AG09319 (cell line): Measurements from ENCODE around the gene TCF20.

Experiments used
- DNase-seq: peaks from one replicate; pipeline ENCODE4 v3.0.0-alpha.2; 2010; ENCODE audit warnings: low read depth; ENCODE audit errors: extremely low read depth
- CTCF ChIP-seq: IDR thresholded peaks from 2 replicates; pipeline ENCODE4 v1.5.1; 2011; ENCODE audit warnings: low read depth, mild to moderate bottlenecking, inconsistent platforms, low read length, moderate library complexity

The TCF20 gene

DNA sequence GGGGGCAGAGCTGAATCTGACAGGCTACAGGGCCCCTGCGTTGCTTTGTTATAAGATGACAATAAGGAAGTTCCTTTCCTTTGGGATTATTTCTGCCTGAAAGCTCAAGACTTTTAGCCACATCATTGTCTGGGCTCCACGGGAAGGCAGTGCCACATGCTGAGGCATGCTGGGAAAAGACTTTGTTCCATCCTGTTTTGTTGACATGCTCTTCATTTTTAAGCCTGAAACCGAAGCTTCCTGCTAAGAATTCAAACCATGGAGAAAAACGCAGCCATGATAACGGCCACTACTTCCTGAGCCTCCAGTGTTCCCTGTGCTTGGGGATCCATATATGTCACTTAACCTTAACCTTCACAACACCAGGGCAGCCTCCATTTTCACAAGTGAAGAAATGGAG lies 5.5 kb upstream of the TCF20 start:
- no peak for TF ChIP-seq CTCF
- DNase-seq: no peak

DNA sequence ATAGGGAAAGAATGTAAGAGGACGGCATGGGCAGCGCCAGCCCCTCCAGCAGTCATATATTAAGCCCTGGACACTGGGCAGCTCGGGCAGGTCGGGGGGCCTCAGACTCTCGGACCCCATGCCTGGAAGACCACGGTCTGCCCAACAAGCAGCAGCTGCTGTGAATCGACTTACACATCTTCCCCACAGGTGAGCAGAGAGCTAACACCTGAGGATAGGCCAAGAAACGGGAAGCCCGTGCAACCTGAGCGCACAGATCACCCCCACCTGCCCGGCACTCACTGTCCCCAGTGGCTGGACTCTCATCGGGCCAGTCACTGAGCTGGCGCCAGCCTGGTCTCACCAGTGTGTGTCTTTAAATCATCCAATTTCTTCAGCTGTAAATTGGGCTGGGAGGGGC lies 4.7 kb upstream of the TCF20 start:
- no peak for DNase-seq
- no peak for TF ChIP-seq CTCF

DNA sequence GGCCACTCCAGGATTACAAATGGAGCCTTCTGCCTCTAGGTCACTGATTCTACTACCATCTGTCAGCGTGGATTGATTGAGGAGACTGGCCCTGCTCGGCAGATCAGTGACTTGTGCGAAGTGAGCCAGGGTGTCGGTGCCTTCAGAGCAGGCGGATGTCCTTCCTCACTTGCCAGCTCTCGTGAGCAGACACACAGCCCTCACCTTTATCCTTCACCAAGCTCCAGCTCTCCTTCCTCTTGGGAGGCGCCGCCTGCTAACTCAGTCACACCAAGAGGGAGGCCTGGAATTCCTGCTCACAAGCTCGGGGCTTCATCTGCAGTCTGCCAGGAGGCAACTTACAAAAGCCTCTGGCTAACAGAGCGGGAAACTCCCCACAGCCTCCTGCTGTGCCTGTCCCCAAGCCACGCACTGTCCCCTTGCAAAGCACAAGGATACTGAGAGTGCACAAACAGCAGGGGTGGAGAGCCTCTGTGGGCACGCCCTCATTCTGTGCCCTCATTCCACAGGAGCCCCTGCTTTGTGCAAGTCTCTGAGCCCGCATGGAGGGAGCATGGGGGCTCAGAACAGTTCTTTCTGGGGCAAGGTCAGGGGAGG lies 3.5 kb upstream of the TCF20 start:
- no peak for TF ChIP-seq CTCF

GRCh38 chr22:42272431-42272999 lies 2.1 kb upstream of the TCF20 start:
- DNase-seq: no peak
- no peak for TF ChIP-seq CTCF

More for the DNA sequence above, 3.5 kb upstream of the TCF20 start:
- no peak for DNase-seq

- no peak for DNase-seq
- no peak for TF ChIP-seq CTCF
These were observed 1.5 kb upstream of the TCF20 start for GRCh38 chr22:42271906-42272305.

GRCh38 chr22:42271191-42271813 lies 849 bp upstream of the TCF20 start:
- TF ChIP-seq CTCF: no peak
- no peak for DNase-seq

GRCh38 chr22:42270176-42270509 lies 310 bp downstream of the TCF20 start:
- DNase-seq: no peak
- TF ChIP-seq CTCF: no peak
